ENCODE data around the gene PLBD2. TPM values are rescaled to one million over a fixed set of nuclear protein-coding genes. Genes with fewer than 3 reads are reported as not detected.

Gene PLBD2
- total RNA-seq, 3 donors from 2014 or later: 15.4 to 59.8 (median 26.9) TPM

- no peak for DNase-seq (ENCODE audit: low spot score in 2 of 2)
- intact Hi-C loops (cut with DNase I; ENCODE audit: low total_unique reads): no loop called here
- H3K27me3 ChIP-seq: no peaks in the 10 kb centered on the region
- H3K4me3 ChIP-seq: peak overlapping the region; percentile 36 to 71 (median 52)
- H3K27ac ChIP-seq: peak overlapping the region; percentile 60 to 86
- no peaks in the 10 kb centered on the region for H3K9me3 ChIP-seq
- no peaks in the 10 kb centered on the region for H3K4me1 ChIP-seq
- H3K36me3 ChIP-seq: no peaks in the 10 kb centered on the region
- TF ChIP-seq POLR2A (IDR thresholded peaks at IDR 0.05): no peak
- TF ChIP-seq, protein P1, sequence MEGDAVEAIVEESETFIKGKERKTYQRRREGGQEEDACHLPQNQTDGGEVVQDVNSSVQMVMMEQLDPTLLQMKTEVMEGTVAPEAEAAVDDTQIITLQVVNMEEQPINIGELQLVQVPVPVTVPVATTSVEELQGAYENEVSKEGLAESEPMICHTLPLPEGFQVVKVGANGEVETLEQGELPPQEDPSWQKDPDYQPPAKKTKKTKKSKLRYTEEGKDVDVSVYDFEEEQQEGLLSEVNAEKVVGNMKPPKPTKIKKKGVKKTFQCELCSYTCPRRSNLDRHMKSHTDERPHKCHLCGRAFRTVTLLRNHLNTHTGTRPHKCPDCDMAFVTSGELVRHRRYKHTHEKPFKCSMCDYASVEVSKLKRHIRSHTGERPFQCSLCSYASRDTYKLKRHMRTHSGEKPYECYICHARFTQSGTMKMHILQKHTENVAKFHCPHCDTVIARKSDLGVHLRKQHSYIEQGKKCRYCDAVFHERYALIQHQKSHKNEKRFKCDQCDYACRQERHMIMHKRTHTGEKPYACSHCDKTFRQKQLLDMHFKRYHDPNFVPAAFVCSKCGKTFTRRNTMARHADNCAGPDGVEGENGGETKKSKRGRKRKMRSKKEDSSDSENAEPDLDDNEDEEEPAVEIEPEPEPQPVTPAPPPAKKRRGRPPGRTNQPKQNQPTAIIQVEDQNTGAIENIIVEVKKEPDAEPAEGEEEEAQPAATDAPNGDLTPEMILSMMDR (IDR thresholded peaks at IDR 0.05): no peak
- no peak for TF ChIP-seq POLR2AphosphoS5 (IDR thresholded peaks at IDR 0.05)
Observed at GRCh38 chr12:113422886-113423669, 64.7 kb downstream of the PLBD2 start.

- intact Hi-C loops (cut with DNase I; ENCODE audit: low total_unique reads): no loop called here
- no peaks in the 10 kb centered on the region for H3K9me3 ChIP-seq
- TF ChIP-seq, protein P1 (IDR thresholded peaks at IDR 0.05): no peak
- TF ChIP-seq POLR2AphosphoS5 (IDR thresholded peaks at IDR 0.05) (no peak), POLR2A (IDR thresholded peaks at IDR 0.05) (no peak)
- no peak overlapping the region for H3K27ac ChIP-seq
- no peaks in the 10 kb centered on the region for H3K4me1 ChIP-seq
- no peaks in the 10 kb centered on the region for H3K36me3 ChIP-seq
- H3K27me3 ChIP-seq: no peaks in the 10 kb centered on the region
- DNase-seq (ENCODE audit: low spot score in 2 of 2): no peak
- no peak overlapping the region for H3K4me3 ChIP-seq
Observed at GRCh38 chr12:113424456-113424855, 66.1 kb downstream of the PLBD2 start.

DNA sequence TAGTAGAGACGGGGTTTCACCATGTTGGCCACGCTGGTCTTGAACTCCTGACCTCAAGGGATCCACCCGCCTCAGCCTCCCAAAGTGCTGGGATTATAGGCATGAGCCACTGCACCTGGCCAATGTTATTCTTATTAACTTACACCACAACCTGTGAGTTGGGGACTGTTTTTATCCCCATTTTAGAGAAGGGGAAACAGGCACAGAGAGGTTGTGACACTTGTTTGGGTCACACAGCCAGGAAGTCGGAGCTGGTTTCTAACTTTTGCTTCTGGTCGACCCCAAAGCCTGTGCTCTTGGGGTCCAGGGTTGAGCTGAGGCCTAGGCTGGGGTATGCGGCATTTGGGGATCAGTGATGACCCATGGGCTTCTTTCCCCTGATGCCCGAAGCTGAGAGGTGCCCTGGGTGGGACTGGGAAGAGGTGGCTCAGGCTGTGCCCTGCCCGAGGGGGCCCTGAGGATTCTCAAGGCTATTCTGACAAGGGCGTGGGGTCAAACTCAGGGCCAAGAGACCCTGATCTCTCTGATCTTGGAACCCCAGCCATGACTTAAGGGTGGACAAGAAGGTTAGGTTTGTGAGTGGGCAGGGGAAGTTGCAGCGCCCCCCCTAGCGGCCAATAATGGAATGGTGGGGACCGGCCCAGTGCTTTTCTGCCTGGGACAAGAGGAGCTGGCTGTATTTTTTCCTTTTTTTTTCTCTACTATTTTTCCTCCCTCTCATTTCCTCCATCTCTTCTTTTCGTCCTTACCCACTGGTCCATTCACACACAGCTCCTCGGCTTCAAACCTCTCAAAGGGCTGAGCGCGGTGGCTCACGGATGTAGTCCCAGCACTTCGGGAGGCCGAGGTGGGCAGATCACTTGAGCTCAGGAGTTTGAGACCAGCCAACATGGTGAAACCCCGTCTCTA lies 66.8 kb downstream of the PLBD2 start:
- Histone ChIP-seq H3K27ac (no peak overlapping the region), H3K27me3 (no peaks in the 10 kb centered on the region), H3K36me3 (no peaks in the 10 kb centered on the region), H3K4me1 (no peaks in the 10 kb centered on the region), H3K9me3 (no peaks in the 10 kb centered on the region), H3K4me3 (no peak overlapping the region)
- no peak for DNase-seq (ENCODE audit: low spot score in 2 of 2)
- intact Hi-C loops (cut with DNase I; ENCODE audit: low total_unique reads): no loop called here
- TF ChIP-seq POLR2AphosphoS5 (IDR thresholded peaks at IDR 0.05): no peak
- TF ChIP-seq, protein P1 (IDR thresholded peaks at IDR 0.05): peak in 2 of 3 donors; percentile 51 to 56

DNA sequence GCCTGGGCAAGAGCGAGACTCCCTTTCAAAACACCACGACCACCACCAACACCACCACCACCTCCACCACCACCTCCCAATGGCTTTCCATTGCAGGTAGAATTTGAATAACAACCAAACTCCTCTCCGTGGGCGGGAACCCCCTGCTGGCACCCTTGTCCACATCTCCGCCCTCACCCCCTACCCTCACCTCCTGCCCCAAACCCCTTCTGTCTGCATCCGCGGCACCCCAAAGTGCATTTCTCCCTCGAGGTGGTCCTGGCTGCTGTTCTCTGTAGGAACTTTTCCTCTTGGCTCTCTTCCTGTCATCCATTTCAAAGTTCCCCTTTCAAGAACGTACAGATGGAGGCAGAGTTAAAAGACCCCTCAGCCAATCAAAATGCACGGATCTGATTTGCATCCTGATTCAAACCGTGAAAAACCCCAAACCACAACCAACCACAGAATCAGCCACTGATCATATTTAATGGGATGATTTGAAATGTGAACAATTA lies 67.6 kb downstream of the PLBD2 start:
- TF ChIP-seq POLR2A (IDR thresholded peaks at IDR 0.05) (no peak), POLR2AphosphoS5 (IDR thresholded peaks at IDR 0.05) (no peak)
- H3K27ac ChIP-seq: no peak overlapping the region
- intact Hi-C loops (cut with DNase I; ENCODE audit: low total_unique reads): no loop called here
- DNase-seq (ENCODE audit: low spot score in 2 of 2): no peak
- H3K27me3 ChIP-seq: no peaks in the 10 kb centered on the region
- H3K4me3 ChIP-seq: no peak overlapping the region
- H3K4me1 ChIP-seq: no peaks in the 10 kb centered on the region
- H3K9me3 ChIP-seq: no peaks in the 10 kb centered on the region
- H3K36me3 ChIP-seq: no peaks in the 10 kb centered on the region

DNA sequence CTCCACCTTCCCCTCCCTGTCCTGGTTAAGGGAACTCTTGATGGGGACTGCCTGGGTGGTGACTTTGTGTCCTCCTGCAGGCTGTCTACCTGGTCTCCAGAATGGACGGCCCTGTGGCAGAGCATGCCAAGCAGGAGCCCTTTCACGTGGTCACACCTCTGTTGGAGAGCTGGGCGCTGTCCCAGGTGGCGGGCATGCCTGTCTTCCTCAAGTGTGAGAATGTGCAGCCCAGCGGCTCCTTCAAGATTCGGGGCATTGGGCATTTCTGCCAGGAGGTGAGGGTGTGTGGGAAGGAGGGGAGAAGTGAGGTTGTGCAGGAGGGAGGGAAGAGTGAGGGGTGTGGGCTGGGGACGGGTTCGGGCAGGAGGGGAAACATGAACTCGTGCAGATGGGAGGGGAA lies 69.5 kb downstream of the PLBD2 start:
- H3K9me3 ChIP-seq: no peaks in the 10 kb centered on the region
- DNase-seq (ENCODE audit: low spot score in 2 of 2): no peak
- no peaks in the 10 kb centered on the region for H3K36me3 ChIP-seq
- TF ChIP-seq POLR2AphosphoS5 (IDR thresholded peaks at IDR 0.05): no peak
- TF ChIP-seq POLR2A (IDR thresholded peaks at IDR 0.05): no peak
- TF ChIP-seq, protein P1 (IDR thresholded peaks at IDR 0.05): no peak
- H3K4me1 ChIP-seq: no peaks in the 10 kb centered on the region
- no peak overlapping the region for H3K27ac ChIP-seq
- intact Hi-C loops (cut with DNase I; ENCODE audit: low total_unique reads): no loop called here
- H3K27me3 ChIP-seq: no peaks in the 10 kb centered on the region
- no peak overlapping the region for H3K4me3 ChIP-seq

Measured in breast epithelium (tissue), 4 donors.